HG03565 (cell line): Measurements from ENCODE around the gene AGAP4.
"Not testable (repeated sequence)": the region's sequence is repeated elsewhere in the genome, so short reads cannot be mapped to it uniquely, and the experiment has no call there.

Source experiments
- ATAC-seq: cut with Tn5 transposase; IDR thresholded peaks from one replicate; pipeline ENCODE4 v1.9.1; 2021; ENCODE audit warnings: mild to moderate bottlenecking, moderate library complexity; ENCODE audit not compliant: unreplicated experiment

AGAP4 gene

GRCh38 chr10:45847400-45847799 lies at the start of gene AGAP4:
Gene AGAP4 (minus strand): TSS chr10:45847500. CDS start chr10:45847347, 153 bp downstream.
- not testable (repeated sequence) for ATAC-seq

GRCh38 chr10:45890721-45891120 lies 43.4 kb upstream of the AGAP4 start:
- not testable (repeated sequence) for ATAC-seq

- not testable (repeated sequence) for ATAC-seq
Observed at GRCh38 chr10:45889539-45890230, 42.4 kb upstream of the AGAP4 start.

- ATAC-seq = not testable (repeated sequence)
Observed at GRCh38 chr10:45882880-45883279, 35.6 kb upstream of the AGAP4 start.

GRCh38 chr10:45865404-45865803 lies 18.1 kb upstream of the AGAP4 start:
- ATAC-seq = not testable (repeated sequence)

GRCh38 chr10:45864264-45864663 lies 17.0 kb upstream of the AGAP4 start:
- not testable (repeated sequence) for ATAC-seq

- ATAC-seq = not testable (repeated sequence)
Observed at GRCh38 chr10:45863632-45864031, 16.3 kb upstream of the AGAP4 start.

GRCh38 chr10:45857931-45858330 lies 10.6 kb upstream of the AGAP4 start:
- ATAC-seq = not testable (repeated sequence)

- not testable (repeated sequence) for ATAC-seq
Observed at GRCh38 chr10:45848467-45848866, 1.2 kb upstream of the AGAP4 start.

- not testable (repeated sequence) for ATAC-seq
Observed at GRCh38 chr10:45822918-45823317, 24.4 kb downstream of the AGAP4 start.

- ATAC-seq = not testable (repeated sequence)
Observed at GRCh38 chr10:45820107-45820830, 27.0 kb downstream of the AGAP4 start.

- no peak for ATAC-seq
Observed at GRCh38 chr10:45819552-45819951, 27.7 kb downstream of the AGAP4 start.

- no peak for ATAC-seq
Observed at GRCh38 chr10:45817912-45818311, 29.4 kb downstream of the AGAP4 start.

GRCh38 chr10:45817130-45817859 lies 30.0 kb downstream of the AGAP4 start:
- ATAC-seq = no peak

- not testable (repeated sequence) for ATAC-seq
Observed at GRCh38 chr10:45814146-45814545, 33.2 kb downstream of the AGAP4 start.

- not testable (repeated sequence) for ATAC-seq
Observed at GRCh38 chr10:45812959-45813358, 34.3 kb downstream of the AGAP4 start.

GRCh38 chr10:45811075-45811474 lies 36.2 kb downstream of the AGAP4 start:
- ATAC-seq = no peak

- ATAC-seq = no peak
Observed at GRCh38 chr10:45809837-45810236, 37.5 kb downstream of the AGAP4 start.

- not testable (repeated sequence) for ATAC-seq
Observed at GRCh38 chr10:45804996-45805395, 42.3 kb downstream of the AGAP4 start.

GRCh38 chr10:45803060-45804010 lies 44.0 kb downstream of the AGAP4 start:
- ATAC-seq = not testable (repeated sequence)
